Ovary (tissue), 3 donors: Measurements from ENCODE around the gene NF1.

Experiments used
- POLR2A ChIP-seq: fragments of 450-650 bp; IDR thresholded peaks from one replicate; pipeline ENCODE4 v1.6.1; 2017; ENCODE audit warnings: antibody characterized with exemption, mild to moderate bottlenecking, moderate library complexity
- TF ChIP-seq, protein P1 (sequence below), 3 donors: fragments of 450-650 bp in 2 of 3; fragments of 200-600 bp in 1 of 3; IDR thresholded peaks; one replicate each; pipeline versions ENCODE4 v1.5.1 to v1.8.0; 2016 to 2022; ENCODE audit warnings: antibody characterized with exemption in 3 of 3, mild to moderate bottlenecking in 1 of 3
- donor health status: DM: no; HTN: no; CAD: no.

DNA sequence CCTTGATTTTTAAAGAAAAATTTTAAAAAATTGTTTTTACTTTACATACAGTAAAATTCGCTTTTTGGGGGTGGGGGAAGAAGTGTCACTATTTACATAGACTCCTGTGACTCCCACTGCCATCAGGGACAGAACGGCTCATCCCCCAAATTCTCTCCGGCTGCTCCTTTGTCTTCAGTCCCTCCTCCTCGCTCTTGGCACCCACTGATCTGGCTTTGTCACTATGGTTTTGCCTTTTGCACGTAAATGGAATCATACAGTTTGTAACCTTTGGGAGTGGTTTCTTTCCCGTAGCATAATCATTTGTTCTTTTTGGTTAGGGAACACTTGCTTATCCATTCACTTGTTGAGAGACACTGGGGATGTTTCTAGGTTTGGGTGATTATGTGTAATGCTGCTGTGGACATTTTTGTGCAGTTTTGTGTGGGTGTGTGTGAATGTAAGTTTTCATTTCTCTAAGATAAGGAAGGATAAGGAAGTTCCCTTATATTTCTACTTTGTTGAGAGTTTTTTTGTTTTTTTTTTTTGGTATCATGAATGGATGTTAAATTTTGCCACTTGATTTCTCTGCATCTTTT lies 324.1 kb downstream of the NF1 start:
- TF ChIP-seq, protein P1, sequence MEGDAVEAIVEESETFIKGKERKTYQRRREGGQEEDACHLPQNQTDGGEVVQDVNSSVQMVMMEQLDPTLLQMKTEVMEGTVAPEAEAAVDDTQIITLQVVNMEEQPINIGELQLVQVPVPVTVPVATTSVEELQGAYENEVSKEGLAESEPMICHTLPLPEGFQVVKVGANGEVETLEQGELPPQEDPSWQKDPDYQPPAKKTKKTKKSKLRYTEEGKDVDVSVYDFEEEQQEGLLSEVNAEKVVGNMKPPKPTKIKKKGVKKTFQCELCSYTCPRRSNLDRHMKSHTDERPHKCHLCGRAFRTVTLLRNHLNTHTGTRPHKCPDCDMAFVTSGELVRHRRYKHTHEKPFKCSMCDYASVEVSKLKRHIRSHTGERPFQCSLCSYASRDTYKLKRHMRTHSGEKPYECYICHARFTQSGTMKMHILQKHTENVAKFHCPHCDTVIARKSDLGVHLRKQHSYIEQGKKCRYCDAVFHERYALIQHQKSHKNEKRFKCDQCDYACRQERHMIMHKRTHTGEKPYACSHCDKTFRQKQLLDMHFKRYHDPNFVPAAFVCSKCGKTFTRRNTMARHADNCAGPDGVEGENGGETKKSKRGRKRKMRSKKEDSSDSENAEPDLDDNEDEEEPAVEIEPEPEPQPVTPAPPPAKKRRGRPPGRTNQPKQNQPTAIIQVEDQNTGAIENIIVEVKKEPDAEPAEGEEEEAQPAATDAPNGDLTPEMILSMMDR (IDR thresholded peaks at IDR 0.05) = no peak
- TF ChIP-seq POLR2A = no peak
